Activated CD4-positive, alpha-beta T cell treated with anti-CD3 and anti-CD28 coated beads, Interleukin-2, amount 10 ng/mL, durations not matched to agents 24 days and 14 days (primary cell): ENCODE data around the gene SNED1. TPM values are rescaled to one million over a fixed set of nuclear protein-coding genes. Genes with fewer than 3 reads are reported as not detected.

ENCODE experiments used
- DNase-seq: peaks from one replicate; pipeline ENCODE4 v3.0.0; 2022
- H3K27ac Mint-ChIP-seq: one replicate; pipeline ENCODE4 v1.8.0; 2022; ENCODE audit warnings: mild to moderate bottlenecking, mixed read lengths
- H3K27me3 Mint-ChIP-seq: one replicate; pipeline ENCODE4 v1.8.0; 2022; ENCODE audit warnings: mixed read lengths
- H3K36me3 Mint-ChIP-seq: one replicate; pipeline ENCODE4 v1.8.0; 2022; ENCODE audit warnings: low read depth, mild to moderate bottlenecking, mixed read lengths
- H3K4me1 Mint-ChIP-seq: one replicate; pipeline ENCODE4 v1.8.0; 2021; ENCODE audit warnings: mixed read lengths
- H3K4me3 Mint-ChIP-seq: one replicate; pipeline ENCODE4 v1.8.0; 2022; ENCODE audit warnings: mild to moderate bottlenecking, moderate library complexity, mixed read lengths
- H3K9me3 Mint-ChIP-seq: one replicate; pipeline ENCODE4 v1.8.0; 2021; ENCODE audit warnings: mixed read lengths
- intact Hi-C: fragments of 100-400 bp; cut with micrococcal nuclease; formaldehyde crosslinking; loops from one replicate; pipeline ENCODE4 v1.15.1; 2023
- total RNA-seq: library from RNA; stranded (reverse); gene quantifications from 2 replicates; pipeline ENCODE4 v1.2.3, GENCODE V29; 2022

SNED1 gene
- total RNA-seq, 1 donor from 2014 or later = 1.3 TPM

- intact Hi-C loops = no loop called here
- no peak for DNase-seq
- H3K4me3 Mint-ChIP-seq = no peak overlapping the region
- H3K27ac Mint-ChIP-seq = no peak overlapping the region
- peaks cover 35% of the 10 kb centered on the region for H3K4me1 Mint-ChIP-seq
- no peaks in the 10 kb centered on the region for H3K27me3 Mint-ChIP-seq
- H3K36me3 Mint-ChIP-seq = peaks cover 23% of the 10 kb centered on the region
- H3K9me3 Mint-ChIP-seq = peaks cover 8% of the 10 kb centered on the region
These were observed 107.2 kb downstream of the SNED1 start for GRCh38 chr2:241105641-241106040.

GRCh38 chr2:241107031-241107783 lies 108.8 kb downstream of the SNED1 start:
- no peak for DNase-seq
- no peak overlapping the region for H3K4me3 Mint-ChIP-seq
- peaks cover 31% of the 10 kb centered on the region for H3K36me3 Mint-ChIP-seq
- intact Hi-C loops = no loop called here
- H3K9me3 Mint-ChIP-seq = peaks cover 8% of the 10 kb centered on the region
- no peaks in the 10 kb centered on the region for H3K27me3 Mint-ChIP-seq
- no peak overlapping the region for H3K27ac Mint-ChIP-seq
- H3K4me1 Mint-ChIP-seq = peaks cover 34% of the 10 kb centered on the region

- Mint-ChIP-seq H3K36me3 (peaks cover 35% of the 10 kb centered on the region), H3K27ac (peak overlapping the region; percentile 98), H3K4me3 (peak overlapping the region; percentile 73), H3K27me3 (no peaks in the 10 kb centered on the region), H3K9me3 (peaks cover 8% of the 10 kb centered on the region), H3K4me1 (peaks cover 34% of the 10 kb centered on the region)
- intact Hi-C loops = no loop called here
- DNase-seq = peak; percentile 80
These were observed 110.1 kb downstream of the SNED1 start for GRCh38 chr2:241108271-241109209.

- DNase-seq = no peak
- H3K27me3 Mint-ChIP-seq = no peaks in the 10 kb centered on the region
- H3K27ac Mint-ChIP-seq = peak overlapping the region; percentile 98
- peaks cover 8% of the 10 kb centered on the region for H3K9me3 Mint-ChIP-seq
- peaks cover 34% of the 10 kb centered on the region for H3K4me1 Mint-ChIP-seq
- intact Hi-C loops = no loop called here
- peaks cover 40% of the 10 kb centered on the region for H3K36me3 Mint-ChIP-seq
- peak overlapping the region; percentile 73 for H3K4me3 Mint-ChIP-seq
These were observed 111.0 kb downstream of the SNED1 start for GRCh38 chr2:241109210-241110088.

- H3K36me3 Mint-ChIP-seq = peaks cover 46% of the 10 kb centered on the region
- no peak for DNase-seq
- peaks cover 8% of the 10 kb centered on the region for H3K9me3 Mint-ChIP-seq
- H3K27me3 Mint-ChIP-seq = no peaks in the 10 kb centered on the region
- peaks cover 34% of the 10 kb centered on the region for H3K4me1 Mint-ChIP-seq
- intact Hi-C loops = no loop called here
- H3K4me3 Mint-ChIP-seq = peak overlapping the region; percentile 72
- peak overlapping the region; percentile 98 for H3K27ac Mint-ChIP-seq
These were observed 111.7 kb downstream of the SNED1 start for GRCh38 chr2:241110089-241110606.

GRCh38 chr2:241110607-241111439 lies 112.4 kb downstream of the SNED1 start:
- Mint-ChIP-seq H3K27me3 (no peaks in the 10 kb centered on the region), H3K4me3 (peak overlapping the region; percentile 72), H3K36me3 (peaks cover 49% of the 10 kb centered on the region), H3K27ac (peak overlapping the region; percentile 57), H3K9me3 (peaks cover 8% of the 10 kb centered on the region), H3K4me1 (peaks cover 34% of the 10 kb centered on the region)
- intact Hi-C loops = no loop called here
- no peak for DNase-seq

- Mint-ChIP-seq H3K36me3 (peaks cover 52% of the 10 kb centered on the region), H3K9me3 (peaks cover 8% of the 10 kb centered on the region)
These were observed 113.0 kb downstream of the SNED1 start for GRCh38 chr2:241111440-241111805.

GRCh38 chr2:241112046-241112445 lies 113.6 kb downstream of the SNED1 start:
- Mint-ChIP-seq H3K27ac (peak overlapping the region; percentile 57), H3K27me3 (no peaks in the 10 kb centered on the region), H3K4me1 (peaks cover 34% of the 10 kb centered on the region), H3K9me3 (peaks cover 8% of the 10 kb centered on the region), H3K4me3 (peak overlapping the region; percentile 72), H3K36me3 (peaks cover 52% of the 10 kb centered on the region)
- intact Hi-C loops = no loop called here
- DNase-seq = no peak

More at GRCh38 chr2:241111440-241111805, 113.0 kb downstream of the SNED1 start:
- Mint-ChIP-seq H3K27ac (peak overlapping the region; percentile 57), H3K4me1 (peaks cover 34% of the 10 kb centered on the region), H3K27me3 (no peaks in the 10 kb centered on the region), H3K4me3 (peak overlapping the region; percentile 72)
- intact Hi-C loops = no loop called here
- no peak for DNase-seq

GRCh38 chr2:241112592-241112991 lies 114.2 kb downstream of the SNED1 start:
- intact Hi-C loops = no loop called here
- no peak for DNase-seq
- H3K27me3 Mint-ChIP-seq = no peaks in the 10 kb centered on the region
- H3K9me3 Mint-ChIP-seq = peaks cover 8% of the 10 kb centered on the region
- peaks cover 49% of the 10 kb centered on the region for H3K36me3 Mint-ChIP-seq
- peak overlapping the region; percentile 57 for H3K27ac Mint-ChIP-seq
- peak overlapping the region; percentile 72 for H3K4me3 Mint-ChIP-seq
- peaks cover 34% of the 10 kb centered on the region for H3K4me1 Mint-ChIP-seq

GRCh38 chr2:241114836-241115235 lies 116.4 kb downstream of the SNED1 start:
- intact Hi-C loops = no loop called here
- Mint-ChIP-seq H3K9me3 (no peaks in the 10 kb centered on the region), H3K4me3 (no peak overlapping the region), H3K4me1 (peaks cover 17% of the 10 kb centered on the region), H3K27ac (no peak overlapping the region), H3K36me3 (peaks cover 50% of the 10 kb centered on the region), H3K27me3 (no peaks in the 10 kb centered on the region)
- DNase-seq = no peak

GRCh38 chr2:241115361-241115760 lies 116.9 kb downstream of the SNED1 start:
- intact Hi-C loops = no loop called here
- Mint-ChIP-seq H3K4me3 (no peak overlapping the region), H3K9me3 (no peaks in the 10 kb centered on the region), H3K27ac (no peak overlapping the region), H3K36me3 (peaks cover 49% of the 10 kb centered on the region), H3K4me1 (peaks cover 14% of the 10 kb centered on the region), H3K27me3 (no peaks in the 10 kb centered on the region)
- no peak for DNase-seq

- no peaks in the 10 kb centered on the region for H3K27me3 Mint-ChIP-seq
- H3K36me3 Mint-ChIP-seq = peaks cover 57% of the 10 kb centered on the region
- H3K9me3 Mint-ChIP-seq = peaks cover 4% of the 10 kb centered on the region
- peaks cover 11% of the 10 kb centered on the region for H3K4me1 Mint-ChIP-seq
- no peak for DNase-seq
- no peak overlapping the region for H3K27ac Mint-ChIP-seq
- H3K4me3 Mint-ChIP-seq = no peak overlapping the region
- intact Hi-C loops = no loop called here
These were observed 118.5 kb downstream of the SNED1 start for GRCh38 chr2:241116606-241117560.
